Measurements from ENCODE around the gene GSTCD. TPM values are rescaled to one million over a fixed set of nuclear protein-coding genes. Genes with fewer than 3 reads are reported as not detected.

GSTCD gene
- total and polyA plus RNA-seq, 4 donors = 1.2 to 8.7 (median 4.3) TPM

GRCh38 chr4:105896461-105896942, 187.9 kb downstream of the GSTCD start:
- no peak overlapping the region for H3K9ac ChIP-seq (ENCODE audit: low read depth in 1 of 2, low read length in 2 of 2)
- peaks cover 4 to 20% (median 5%) of the 10 kb centered on the region in 4 donors for H3K27me3 ChIP-seq (ENCODE audit: control insufficient read depth in 4 of 4, insufficient read depth in 4 of 4, low read length in 3 of 4)
- H3K27ac ChIP-seq (ENCODE audit: low read depth in 1 of 2, low read length in 2 of 2) = no peak overlapping the region
- no peak for DNase-seq (ENCODE audit: low spot score)
- WGBS = 4% methylated on average over 22 of the region's 22 CpGs
- H3K4me1 ChIP-seq (ENCODE audit: control insufficient read depth in 4 of 4, insufficient read depth in 4 of 4, low read length in 3 of 4) = peaks cover 0 to 16% (median 5%) of the 10 kb centered on the region in 4 donors
- TF ChIP-seq ZBTB33 (IDR thresholded peaks at IDR 0.05) = no peak
- no peak for TF ChIP-seq RAD21 (IDR thresholded peaks at IDR 0.05)
- TF ChIP-seq CTCF (IDR thresholded peaks at IDR 0.05; ENCODE audit: low read depth, low read length, missing input control) = no peak
- TF ChIP-seq GABPA (IDR thresholded peaks at IDR 0.05 in 1 of 2, conservative IDR thresholded peaks at IDR 0.05 in 1 of 2) = no peak
- no peak for TF ChIP-seq YY1 (IDR thresholded peaks at IDR 0.05)
- no peak for TF ChIP-seq SP1 (IDR thresholded peaks at IDR 0.05)
- no peak for TF ChIP-seq MAX (IDR thresholded peaks at IDR 0.05)
- no peak for TF ChIP-seq FOXA1 (IDR thresholded peaks at IDR 0.05)
- TF ChIP-seq ATF3 (IDR thresholded peaks at IDR 0.05) = no peak
- no peak for TF ChIP-seq REST (IDR thresholded peaks at IDR 0.05)
- TF ChIP-seq RXRA (IDR thresholded peaks at IDR 0.05) = no peak
- no peak for TF ChIP-seq NR2F2 (IDR thresholded peaks at IDR 0.05)
- TF ChIP-seq HNF4G (IDR thresholded peaks at IDR 0.05) = no peak
- no peak for TF ChIP-seq HNF4A (conservative IDR thresholded peaks at IDR 0.05)
- no peak for TF ChIP-seq FOXA2 (IDR thresholded peaks at IDR 0.05)
- TF ChIP-seq TAF1 (conservative IDR thresholded peaks at IDR 0.05) = no peak
- no peak for TF ChIP-seq JUND (IDR thresholded peaks at IDR 0.05)
- TF ChIP-seq EGR1 (IDR thresholded peaks at IDR 0.05; ENCODE audit: low read depth in 2 of 2) = no peak
- H3K9me3 ChIP-seq (ENCODE audit: control insufficient read depth in 4 of 4, low read length in 3 of 4) = no peaks in the 10 kb centered on the region
- no peaks in the 10 kb centered on the region for H3K36me3 ChIP-seq (ENCODE audit: control insufficient read depth in 4 of 4, insufficient read depth in 3 of 4, low read depth in 1 of 4, low read length in 3 of 4)
- peak overlapping the region in 2 of 3 donors; percentile 5 to 32 for H3K4me3 ChIP-seq (ENCODE audit: low read depth in 1 of 3, low read length in 3 of 3)

Other genes with a start within 250 kb of the GSTCD start
- 10 to 100 TPM; 48.3 to 60.0 TPM for gene PPA2, start 234.7 kb upstream of the GSTCD start, total RNA-seq
- gene PPA2, start 234.7 kb upstream of the GSTCD start, polyA plus RNA-seq = 100 to 1,000 TPM in 1 of 2 donors, 10 to 100 TPM in 1; 81.6 to 102 TPM
- gene ARHGEF38, start 156.2 kb upstream of the GSTCD start, total RNA-seq = under 1 TPM; 0.23 to 0.50 TPM
- gene ARHGEF38, start 156.2 kb upstream of the GSTCD start, polyA plus RNA-seq = under 1 TPM; 0.03 to 0.92 TPM
- 10 to 100 TPM in 1 of 2 donors, 1 to 10 TPM in 1; 9.4 to 15.8 TPM for gene INTS12, start 95 bp upstream of the GSTCD start, total RNA-seq
- gene INTS12, start 95 bp upstream of the GSTCD start, polyA plus RNA-seq = 10 to 100 TPM; 11.2 to 16.4 TPM
- gene NPNT, start 186.7 kb downstream of the GSTCD start, total RNA-seq = 1 to 10 TPM; 1.7 to 4.4 TPM
- gene NPNT, start 186.7 kb downstream of the GSTCD start, polyA plus RNA-seq = 1 to 10 TPM; 1.3 to 2.3 TPM